Small intestine (tissue), 7 donors: ENCODE data around the gene TNFRSF8. TPM values are rescaled to one million over a fixed set of nuclear protein-coding genes. Genes with fewer than 3 reads are reported as not detected.
"Not testable (repeated sequence)": the region's sequence is repeated elsewhere in the genome, so short reads cannot be mapped to it uniquely, and the experiment has no call there.

Source experiments
- DNase-seq, 2 donors: peaks; one replicate each; pipeline versions ENCODE4 v3.0.0 to v3.0.0-alpha.2; 2013
- FAIRE-seq: peaks from 2 replicates; lab custom pipeline; 2012; peaks lifted over from hg19 to GRCh38; lab: Jason Lieb, UNC
- H3K27ac ChIP-seq, 3 donors: one replicate each; pipeline ENCODE4 v1.5.1; 2013; ENCODE audit warnings: low read length in 2 of 3, mild to moderate bottlenecking in 2 of 3, control low read depth in 1 of 3, inconsistent platforms in 1 of 3, low read depth in 1 of 3, moderate library complexity in 1 of 3
- H3K27me3 ChIP-seq, 3 donors: one replicate each; pipeline ENCODE4 v1.6.1; 2013; ENCODE audit warnings: low read length in 3 of 3, inconsistent platforms in 1 of 3; ENCODE audit not compliant: control insufficient read depth in 3 of 3, insufficient read depth in 3 of 3
- H3K36me3 ChIP-seq, 3 donors: one replicate each; pipeline ENCODE4 v1.6.1; 2013; ENCODE audit warnings: low read length in 3 of 3, inconsistent platforms in 1 of 3, low read depth in 1 of 3, mild to moderate bottlenecking in 1 of 3, moderate library complexity in 1 of 3; ENCODE audit not compliant: control insufficient read depth in 3 of 3, insufficient read depth in 2 of 3
- H3K4me1 ChIP-seq, 3 donors: one replicate each; pipeline ENCODE4 v1.6.1; 2013; ENCODE audit warnings: low read length in 2 of 3, inconsistent platforms in 1 of 3, low read depth in 1 of 3, mild to moderate bottlenecking in 1 of 3, moderate library complexity in 1 of 3; ENCODE audit not compliant: control insufficient read depth in 3 of 3, insufficient read depth in 2 of 3
- H3K4me3 ChIP-seq, 3 donors: one replicate each; pipeline ENCODE4 v1.5.1; 2013; ENCODE audit warnings: low read length in 3 of 3, control low read depth in 1 of 3, inconsistent platforms in 1 of 3, low read depth in 1 of 3, mild to moderate bottlenecking in 1 of 3, moderate library complexity in 1 of 3
- H3K9me3 ChIP-seq, 2 donors: one replicate each; pipeline ENCODE4 v1.6.1; 2013; ENCODE audit warnings: low read depth in 1 of 2, low read length in 1 of 2; ENCODE audit not compliant: control insufficient read depth in 2 of 2, insufficient read depth in 1 of 2
- WGBS, 3 donors: extraction: QIAGEN DNeasy Blood & Tissue Kit; methylation state at CpG; one replicate each; pipeline ENCODE4 v1.1.7; 2013; 5-methylcytosine and 5-hydroxymethylcytosine counted together
- polyA plus RNA-seq, 4 donors: library from polyadenylated mRNA; stranded (reverse) in 3 of 4; unstranded in 1 of 4; fragments of 200-250 nt in 3 of 4; fragments of 120-200 nt in 1 of 4; gene quantifications; one replicate each; pipeline versions ENCODE4 v1.2.1 to v1.2.3, GENCODE V29; 2013
- donor health status: healthy with polysubstance abuse.
- donor health status: control.
- donor health status: control.
- donor health status: Bipolar disorder and iron deficiency.
- donor health status: healthy.

Gene TNFRSF8
- polyA plus RNA-seq, 4 donors, result 0.10 to 2.1 (median 0.54) TPM; not detected in 1

DNA sequence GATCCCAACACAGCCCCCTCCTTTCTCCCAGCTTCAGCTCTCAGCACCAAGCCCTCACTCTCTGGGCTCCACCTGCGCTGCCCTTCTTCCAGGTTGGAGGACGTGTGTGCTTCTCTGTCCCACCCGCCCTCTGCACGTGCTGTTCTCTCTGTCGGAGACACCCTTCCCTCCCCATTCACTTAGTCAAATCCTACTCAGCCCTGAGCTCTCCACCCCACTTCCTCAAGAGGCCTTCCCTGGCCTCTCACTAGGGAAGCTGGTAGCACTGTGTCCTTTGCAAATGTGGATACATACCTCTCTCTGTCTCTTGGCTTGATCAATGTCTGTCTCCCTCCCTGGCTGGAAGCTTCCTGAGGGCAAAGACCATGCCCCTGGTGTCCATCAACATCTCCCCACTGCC is 43.0 kb downstream of the TNFRSF8 start:
- Histone ChIP-seq H3K36me3 (no peaks in the 10 kb centered on the region), H3K9me3 (no peaks in the 10 kb centered on the region), H3K27me3 (peaks cover 0 to 3% (median 0%) of the 10 kb centered on the region in 3 donors), H3K27ac (no peak overlapping the region), H3K4me3 (no peak overlapping the region), H3K4me1 (no peaks in the 10 kb centered on the region)
- DNase-seq (no peak), FAIRE-seq (no peak)
- 71 to 79% (median 79%) methylated on average over 5 of the region's 5 CpGs for WGBS, 3 donors

DNA sequence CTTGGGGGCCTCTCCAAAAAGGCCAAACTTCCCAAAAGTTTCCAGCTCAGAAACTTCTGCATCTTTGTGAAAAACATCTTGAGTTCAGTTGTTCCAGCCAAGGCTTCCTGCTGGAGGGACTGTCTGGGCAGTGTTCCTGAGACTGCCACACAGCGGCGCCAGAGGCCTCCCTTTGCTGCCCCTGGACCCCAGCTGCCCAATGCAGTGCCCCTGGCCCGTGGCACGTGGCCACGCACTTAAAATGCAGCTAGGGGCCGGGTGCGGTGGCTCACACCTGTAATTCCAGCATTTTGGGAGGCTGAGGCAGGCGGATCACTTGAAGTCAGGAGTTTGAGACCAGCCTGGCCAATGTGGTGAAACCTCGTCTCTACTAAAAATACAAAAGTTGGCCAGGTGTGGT is 43.8 kb downstream of the TNFRSF8 start:
- H3K9me3 ChIP-seq, H3K4me3 ChIP-seq, DNase-seq, H3K27me3 ChIP-seq, H3K27ac ChIP-seq, H3K36me3 ChIP-seq, H3K4me1 ChIP-seq, FAIRE-seq: not testable (repeated sequence)
- WGBS, 3 donors, result 67 to 76% (median 73%) methylated on average over 9 of the region's 9 CpGs

DNA sequence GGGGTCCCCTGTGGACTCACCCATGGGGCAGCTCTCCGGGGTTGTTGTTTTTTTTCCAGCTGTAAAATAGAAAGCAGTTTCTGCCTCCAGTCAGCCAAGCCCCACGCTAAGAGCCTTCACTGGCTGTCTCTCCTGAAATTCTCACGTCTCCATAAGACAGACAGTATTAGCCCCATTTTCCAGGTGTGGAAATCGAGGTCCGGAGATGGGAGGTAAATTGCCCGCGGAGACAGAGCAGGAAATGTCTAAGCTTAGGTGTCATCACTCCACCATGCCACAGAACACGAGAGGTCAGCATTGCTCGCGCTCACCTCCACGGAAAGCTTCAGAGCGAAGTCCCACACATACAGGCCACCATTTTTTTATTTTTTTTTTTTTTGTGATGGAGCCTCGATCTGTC is 44.6 kb downstream of the TNFRSF8 start:
- FAIRE-seq, result no peak
- Histone ChIP-seq H3K4me3 (no peak overlapping the region), H3K4me1 (no peaks in the 10 kb centered on the region), H3K36me3 (no peaks in the 10 kb centered on the region), H3K9me3 (no peaks in the 10 kb centered on the region), H3K27ac (no peak overlapping the region), H3K27me3 (peaks cover 0 to 3% (median 0%) of the 10 kb centered on the region in 3 donors)
- 78 to 89% (median 80%) methylated on average over 13 of the region's 13 CpGs for WGBS, 3 donors
- DNase-seq, result no peak

DNA sequence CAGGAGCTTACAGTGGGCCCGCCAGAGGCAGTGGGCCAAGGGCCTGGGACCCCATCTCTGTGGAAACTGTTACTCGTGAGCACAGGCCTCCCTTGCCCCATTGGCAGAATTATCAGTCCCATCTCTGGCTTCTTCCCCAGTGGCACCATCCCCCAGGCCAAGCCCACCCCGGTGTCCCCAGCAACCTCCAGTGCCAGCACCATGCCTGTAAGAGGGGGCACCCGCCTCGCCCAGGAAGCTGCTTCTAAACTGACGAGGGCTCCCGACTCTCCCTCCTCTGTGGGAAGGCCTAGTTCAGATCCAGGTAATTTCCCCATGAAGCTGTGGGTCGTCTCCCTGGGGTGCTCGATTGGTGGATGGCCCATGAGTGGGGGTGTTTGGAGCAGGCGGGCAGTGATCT is 46.8 kb downstream of the TNFRSF8 start:
- H3K27ac ChIP-seq, result no peak overlapping the region
- no peak for FAIRE-seq

DNA sequence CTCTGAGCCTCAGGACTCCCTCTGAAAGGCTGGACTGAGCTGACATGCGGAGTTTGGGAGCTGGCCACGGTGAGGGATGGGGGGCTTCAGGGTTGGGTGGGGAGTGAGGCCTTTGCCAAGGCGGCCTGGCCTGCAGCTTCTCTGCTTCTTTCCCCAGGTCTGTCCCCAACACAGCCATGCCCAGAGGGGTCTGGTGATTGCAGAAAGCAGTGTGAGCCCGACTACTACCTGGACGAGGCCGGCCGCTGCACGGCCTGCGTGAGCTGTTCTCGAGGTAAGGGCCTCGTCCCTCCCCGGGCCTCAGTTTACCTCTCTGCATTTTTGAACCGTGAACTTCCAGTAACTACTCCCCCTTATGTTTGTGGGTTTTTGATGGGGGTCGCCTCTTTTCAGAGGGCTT is 48.6 kb downstream of the TNFRSF8 start:
- 93 to 96% (median 95%) methylated on average over 13 to 14 of the region's 14 CpGs for WGBS, 3 donors
- DNase-seq, result no peak

More for the DNA sequence above, 46.8 kb downstream of the TNFRSF8 start:
- WGBS, 3 donors, result 88 to 92% (median 88%) methylated on average over 10 of the region's 10 CpGs
- Histone ChIP-seq H3K4me3 (no peak overlapping the region), H3K4me1 (no peaks in the 10 kb centered on the region), H3K36me3 (no peaks in the 10 kb centered on the region), H3K27me3 (no peaks in the 10 kb centered on the region), H3K9me3 (no peaks in the 10 kb centered on the region)
- no peak for DNase-seq

DNA sequence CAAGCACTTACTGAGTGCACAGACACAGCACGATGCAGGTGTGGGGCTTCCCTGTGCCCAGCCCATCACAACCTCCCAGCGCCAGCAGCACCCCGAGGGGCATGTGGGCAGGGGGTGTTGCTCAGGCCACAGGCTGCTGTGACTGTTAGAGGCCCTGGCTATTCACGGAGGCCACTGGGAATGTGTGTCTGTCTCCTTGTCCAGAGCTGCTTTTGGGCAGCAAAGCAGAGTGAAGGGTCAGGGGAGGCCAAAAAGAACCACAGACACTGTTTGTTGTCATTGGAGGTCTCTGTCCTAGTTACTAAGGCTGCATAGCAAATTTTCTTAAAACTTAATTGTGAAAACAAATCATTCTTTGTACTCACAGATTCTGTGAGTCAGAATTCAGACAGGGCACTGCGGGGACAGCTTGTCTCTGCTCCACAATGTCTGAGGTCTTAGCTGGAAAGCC is 49.6 kb downstream of the TNFRSF8 start:
- DNase-seq (no peak), FAIRE-seq (no peak)
- Histone ChIP-seq H3K27me3 (no peaks in the 10 kb centered on the region), H3K27ac (no peak overlapping the region), H3K36me3 (no peaks in the 10 kb centered on the region), H3K4me1 (no peaks in the 10 kb centered on the region), H3K9me3 (no peaks in the 10 kb centered on the region), H3K4me3 (no peak overlapping the region)
- 80 to 83% (median 80%) methylated on average over 5 of the region's 5 CpGs for WGBS, 3 donors

More for the DNA sequence above, 48.6 kb downstream of the TNFRSF8 start:
- Histone ChIP-seq H3K4me3 (no peak overlapping the region), H3K27me3 (no peaks in the 10 kb centered on the region), H3K27ac (no peak overlapping the region), H3K36me3 (no peaks in the 10 kb centered on the region), H3K9me3 (no peaks in the 10 kb centered on the region), H3K4me1 (no peaks in the 10 kb centered on the region)
- FAIRE-seq, result no peak

DNA sequence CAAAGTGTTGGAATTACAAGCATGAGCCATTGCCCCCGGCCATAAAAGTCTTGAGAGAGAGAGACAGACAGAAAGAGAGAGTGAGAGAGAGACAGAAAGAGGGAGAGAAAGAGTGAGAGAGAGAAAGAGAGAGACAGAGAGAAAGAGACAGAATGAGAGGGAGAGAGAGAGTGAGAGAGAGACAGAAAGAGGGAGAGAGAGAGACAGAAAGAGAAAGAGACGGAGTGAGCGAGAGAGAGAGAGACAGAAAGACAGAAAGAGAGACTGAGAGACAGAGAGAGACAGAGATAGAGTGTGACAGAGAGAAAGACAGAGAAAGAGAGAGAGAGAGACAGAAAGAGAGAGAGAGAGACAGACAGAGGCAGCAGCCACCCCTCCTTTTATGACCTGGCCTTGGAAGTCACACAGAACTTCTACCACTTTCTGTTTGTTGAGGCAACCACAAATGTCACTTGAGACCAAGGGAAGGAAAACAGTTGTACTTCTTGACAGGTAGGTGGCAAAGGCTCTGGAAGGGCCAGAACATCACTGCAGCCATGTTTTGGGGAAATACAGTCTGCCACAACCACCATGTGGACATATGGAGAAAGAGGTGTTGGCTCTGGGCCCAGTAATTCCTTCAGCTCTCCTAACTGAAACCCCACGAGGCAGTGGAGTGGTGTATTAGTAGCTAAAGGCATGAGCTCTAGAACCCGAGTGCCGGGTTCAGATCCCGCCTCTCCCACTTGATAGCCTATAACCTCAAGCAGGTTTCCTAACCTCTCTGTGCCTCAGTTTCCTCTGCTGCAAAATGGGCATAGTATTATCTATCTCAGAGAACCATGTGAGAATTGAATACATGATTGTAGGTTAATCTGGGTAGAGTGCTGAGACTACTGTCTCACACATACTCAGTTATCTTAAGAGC is 50.6 kb downstream of the TNFRSF8 start:
- H3K4me1 ChIP-seq, result no peaks in the 10 kb centered on the region
- no peaks in the 10 kb centered on the region for H3K36me3 ChIP-seq
- no peaks in the 10 kb centered on the region for H3K27me3 ChIP-seq
- FAIRE-seq (no peak), DNase-seq (no peak)
- H3K9me3 ChIP-seq, result no peaks in the 10 kb centered on the region
- WGBS, 3 donors, result 72 to 84% (median 73%) methylated on average over 7 of the region's 7 CpGs
- H3K27ac ChIP-seq, result no peak overlapping the region
- no peak overlapping the region for H3K4me3 ChIP-seq

DNA sequence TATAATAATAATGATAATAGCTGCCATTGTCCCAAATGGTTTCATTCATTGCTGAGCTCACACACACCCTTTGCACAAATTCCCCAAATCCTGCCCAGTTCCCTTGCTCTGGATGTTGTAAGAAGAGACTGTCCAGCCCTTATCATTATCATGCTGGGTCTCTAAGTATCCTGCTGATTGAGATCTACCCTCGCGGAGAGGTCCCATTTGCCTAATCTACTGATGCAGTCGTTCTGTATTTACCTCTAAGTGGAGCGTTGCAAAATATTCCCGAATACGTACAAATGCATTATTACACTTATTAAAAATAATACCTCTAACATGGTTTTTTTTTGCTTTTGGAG is 51.2 kb downstream of the TNFRSF8 start:
- DNase-seq (no peak), FAIRE-seq (no peak)
- Histone ChIP-seq H3K9me3 (no peaks in the 10 kb centered on the region), H3K27ac (no peak overlapping the region), H3K4me1 (no peaks in the 10 kb centered on the region), H3K36me3 (no peaks in the 10 kb centered on the region), H3K4me3 (no peak overlapping the region), H3K27me3 (no peaks in the 10 kb centered on the region)
- WGBS, 3 donors, result 84 to 90% (median 84%) methylated on average over 6 of the region's 6 CpGs
